T1000 (cell line): ENCODE measurements around the gene MIGA2.

Experiments used
- DNase-seq: peaks from one replicate; lab custom pipeline; 2025; ENCODE audit warnings: mixed read lengths; lab: John Stamatoyannopoulos, UW

Gene MIGA2

DNA sequence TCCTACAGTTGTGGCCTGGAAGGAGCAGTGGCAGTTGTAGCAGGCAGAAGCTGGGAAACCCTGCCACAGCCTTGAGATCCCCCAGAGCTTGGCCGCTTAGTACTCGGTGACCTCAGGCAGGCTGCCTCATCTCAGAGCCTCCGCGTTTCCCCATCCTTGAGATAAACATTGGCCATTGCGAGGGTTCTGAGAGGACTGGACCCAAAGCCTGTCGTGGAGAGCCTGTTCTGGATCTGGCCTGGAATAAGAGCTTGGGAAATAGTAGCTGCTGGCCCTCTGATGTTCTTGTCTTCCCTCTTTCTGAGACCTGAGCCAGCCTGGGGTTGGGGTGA, 1.3 kb downstream of the MIGA2 start:
- DNase-seq = no peak

DNA sequence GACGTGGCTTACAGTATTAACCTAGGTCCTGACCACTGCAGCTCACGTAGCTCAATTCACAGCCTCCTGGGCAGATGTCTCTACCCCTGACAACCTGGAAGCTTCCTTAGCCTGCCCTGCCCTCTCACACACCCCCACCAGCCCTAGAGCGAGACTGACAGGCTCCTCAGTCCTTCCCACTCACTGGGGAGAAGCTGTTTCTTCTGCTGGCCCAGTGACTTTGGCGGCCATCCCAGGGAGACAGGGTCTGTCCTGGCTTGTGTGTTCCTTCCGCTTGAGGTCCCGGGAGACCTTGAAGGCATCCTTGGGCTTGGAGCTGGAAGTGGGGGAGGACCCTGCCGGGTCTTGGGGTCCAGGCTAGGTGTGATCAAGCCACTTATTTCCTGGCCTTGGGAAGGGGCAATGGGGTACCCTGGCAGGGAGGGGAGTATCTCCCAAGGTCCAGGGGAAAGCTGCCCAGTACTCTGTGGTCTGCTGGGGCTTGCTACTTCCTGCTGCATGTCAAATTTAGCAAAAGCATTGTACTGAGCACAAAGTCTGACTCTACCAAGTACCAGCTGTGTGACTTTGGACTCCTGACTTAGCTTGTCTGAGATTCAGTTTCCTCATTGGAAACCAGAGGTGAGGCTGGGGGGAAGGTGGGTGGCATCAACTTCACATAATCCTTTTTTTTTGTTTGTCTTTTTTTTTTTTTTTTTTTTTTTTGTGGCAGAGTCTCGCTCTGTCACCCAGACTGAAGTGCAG, 1.9 kb downstream of the MIGA2 start:
- no peak for DNase-seq

DNA sequence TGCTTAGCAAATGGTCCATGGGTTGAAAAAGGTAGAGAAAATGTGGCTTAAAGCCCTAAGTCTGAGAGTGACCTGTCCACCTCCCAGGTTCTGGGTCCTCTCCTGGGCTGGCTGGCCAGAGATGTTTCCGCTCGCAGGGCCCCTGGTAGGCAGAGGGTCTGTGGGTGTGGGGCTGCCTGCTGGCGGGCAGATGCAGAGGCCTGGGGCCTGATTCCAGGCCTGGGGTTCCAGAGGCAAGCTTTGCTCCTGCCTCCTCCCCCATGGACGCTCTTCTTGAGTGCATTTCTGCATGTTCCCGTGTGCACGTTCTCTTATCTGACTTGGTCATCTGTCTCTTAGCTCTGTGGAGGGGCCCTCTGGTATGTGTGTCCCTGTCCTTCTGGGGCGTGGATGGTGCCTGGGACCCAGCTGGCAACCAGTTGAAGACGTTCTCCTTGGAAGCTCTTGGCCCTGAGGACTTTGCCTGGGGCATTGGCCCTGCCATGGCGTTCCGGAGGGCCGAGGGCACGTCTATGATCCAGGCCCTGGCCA, 3.8 kb downstream of the MIGA2 start:
- no peak for DNase-seq

DNA sequence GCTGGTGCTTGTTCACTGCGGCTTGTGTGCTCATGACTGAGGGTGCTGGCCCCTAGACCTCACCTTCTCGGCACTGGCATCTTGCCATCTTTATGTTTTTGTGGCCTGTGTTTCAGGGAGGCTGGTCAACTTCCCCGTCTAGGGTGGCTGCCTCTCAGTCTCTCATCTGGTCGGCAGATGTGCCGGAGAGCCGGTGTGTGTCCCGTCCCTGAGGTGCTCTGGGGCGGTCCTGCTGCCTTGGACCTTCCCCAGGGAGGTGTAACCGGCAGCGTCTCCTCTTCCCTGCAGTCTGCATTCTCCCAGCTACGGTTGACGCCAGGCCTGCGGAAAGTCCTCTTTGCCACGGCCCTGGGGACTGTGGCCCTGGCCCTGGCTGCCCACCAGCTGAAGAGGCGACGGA, 5.6 kb downstream of the MIGA2 start:
- no peak for DNase-seq

DNA sequence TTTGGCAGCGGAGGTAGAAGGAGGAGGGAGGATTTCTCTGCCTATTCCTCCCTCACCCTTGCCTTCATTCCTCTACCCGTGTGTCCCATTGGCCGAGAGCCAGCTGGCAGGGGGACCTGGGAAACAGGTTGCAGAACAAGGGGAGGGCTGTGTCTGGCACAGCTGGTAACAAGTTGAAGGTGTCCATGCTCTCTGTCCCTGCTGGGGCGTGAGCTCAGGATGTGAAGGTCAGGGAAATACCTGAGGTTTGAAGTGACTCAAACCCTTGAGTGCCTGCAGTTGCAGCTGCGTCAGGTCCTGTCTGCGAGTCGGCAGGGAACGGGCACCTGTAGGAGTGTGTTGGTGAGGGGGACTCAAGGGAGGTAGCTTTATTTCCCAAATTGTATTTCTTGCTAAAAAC, 16.2 kb downstream of the MIGA2 start:
- no peak for DNase-seq

DNA sequence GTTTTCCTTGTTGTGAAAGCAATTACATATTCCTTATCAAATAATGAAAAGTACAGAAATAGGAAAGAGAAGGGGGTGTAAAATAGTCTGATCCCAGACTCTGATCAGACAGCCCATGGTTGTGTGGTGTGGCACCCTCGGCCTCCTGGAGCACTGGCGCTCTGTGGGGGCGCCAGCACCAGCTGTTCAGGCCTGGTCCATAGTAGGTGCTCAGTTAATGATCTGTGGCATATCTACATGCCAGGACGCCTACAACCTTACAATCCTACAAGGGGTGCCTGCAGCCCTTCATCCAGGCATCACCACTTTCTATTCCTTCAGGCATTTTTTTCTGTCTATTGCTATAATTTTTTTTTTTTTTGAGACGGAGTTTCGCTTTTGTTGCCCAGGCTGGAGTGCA, 16.6 kb downstream of the MIGA2 start:
- no peak for DNase-seq

DNA sequence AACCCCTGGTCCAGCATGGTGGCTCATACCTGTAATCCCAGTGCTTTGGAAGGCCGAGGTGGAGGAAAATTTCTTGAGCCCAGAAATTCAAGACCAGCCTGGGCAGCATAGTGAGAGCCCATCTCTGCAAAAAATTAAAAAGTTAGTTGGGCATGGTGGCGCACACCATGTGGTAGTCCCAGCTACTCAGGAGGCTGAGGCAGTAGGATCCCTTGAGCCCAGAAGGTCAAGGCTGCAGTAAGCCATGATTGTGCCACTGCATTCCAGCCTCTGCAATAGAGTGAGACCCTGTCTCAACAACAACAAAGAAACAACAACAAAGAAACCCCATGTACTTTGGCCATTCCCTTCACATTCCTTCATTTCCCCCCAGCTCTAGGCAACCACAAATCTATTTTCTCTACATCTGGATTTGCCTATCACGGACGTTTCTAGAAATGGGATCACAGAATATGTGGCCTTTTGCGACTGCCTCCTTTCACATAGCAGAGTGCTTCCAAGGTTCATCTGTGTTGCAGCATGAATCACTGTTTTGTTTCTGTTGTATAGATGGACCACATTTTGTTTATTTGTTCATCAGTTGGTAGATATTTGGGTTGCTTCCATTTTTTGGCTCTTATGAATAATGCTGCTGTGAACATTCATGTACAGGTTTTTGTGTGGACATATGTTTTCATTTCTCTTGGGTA, 17.9 kb downstream of the MIGA2 start:
- no peak for DNase-seq

DNA sequence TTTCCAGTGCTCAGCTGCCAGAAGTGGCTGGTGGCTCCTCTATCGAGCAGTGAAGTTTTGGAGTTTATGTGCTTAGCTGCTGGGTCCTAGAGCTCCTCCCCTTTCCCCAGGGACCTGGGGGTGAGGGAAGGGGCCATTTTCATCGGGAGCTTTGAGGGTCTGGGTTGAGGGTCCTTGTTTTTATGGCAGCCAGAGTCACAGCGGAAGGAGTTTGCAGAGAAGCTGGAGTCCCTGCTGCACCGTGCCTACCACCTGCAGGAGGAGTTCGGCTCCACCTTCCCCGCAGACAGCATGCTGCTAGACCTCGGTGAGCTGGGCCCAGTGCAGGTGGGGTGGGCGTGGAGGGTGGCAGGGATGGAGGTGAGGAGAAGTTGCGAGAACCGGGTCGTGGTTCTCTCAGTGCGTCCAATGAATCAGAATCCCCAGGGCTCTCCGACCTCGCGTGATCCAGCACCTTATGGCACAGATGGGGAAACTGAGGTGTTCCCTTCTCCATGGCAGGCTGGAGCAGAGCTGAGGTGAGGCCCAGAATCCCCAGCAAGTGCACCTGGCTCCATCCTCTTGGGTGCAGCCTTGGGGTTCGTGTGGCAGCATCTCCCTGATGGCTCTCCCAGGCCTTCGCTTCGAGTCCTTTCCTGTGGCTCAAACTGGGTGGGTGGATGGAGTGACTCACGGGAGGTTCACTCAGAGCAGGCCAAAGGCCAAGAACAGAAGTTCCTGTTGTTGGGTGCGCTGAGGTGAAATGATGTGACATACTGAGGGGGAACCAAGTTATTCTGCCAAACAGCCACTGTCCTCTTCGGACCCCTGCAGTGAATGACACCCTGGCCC, 22.8 kb downstream of the MIGA2 start:
- DNase-seq = no peak

DNA sequence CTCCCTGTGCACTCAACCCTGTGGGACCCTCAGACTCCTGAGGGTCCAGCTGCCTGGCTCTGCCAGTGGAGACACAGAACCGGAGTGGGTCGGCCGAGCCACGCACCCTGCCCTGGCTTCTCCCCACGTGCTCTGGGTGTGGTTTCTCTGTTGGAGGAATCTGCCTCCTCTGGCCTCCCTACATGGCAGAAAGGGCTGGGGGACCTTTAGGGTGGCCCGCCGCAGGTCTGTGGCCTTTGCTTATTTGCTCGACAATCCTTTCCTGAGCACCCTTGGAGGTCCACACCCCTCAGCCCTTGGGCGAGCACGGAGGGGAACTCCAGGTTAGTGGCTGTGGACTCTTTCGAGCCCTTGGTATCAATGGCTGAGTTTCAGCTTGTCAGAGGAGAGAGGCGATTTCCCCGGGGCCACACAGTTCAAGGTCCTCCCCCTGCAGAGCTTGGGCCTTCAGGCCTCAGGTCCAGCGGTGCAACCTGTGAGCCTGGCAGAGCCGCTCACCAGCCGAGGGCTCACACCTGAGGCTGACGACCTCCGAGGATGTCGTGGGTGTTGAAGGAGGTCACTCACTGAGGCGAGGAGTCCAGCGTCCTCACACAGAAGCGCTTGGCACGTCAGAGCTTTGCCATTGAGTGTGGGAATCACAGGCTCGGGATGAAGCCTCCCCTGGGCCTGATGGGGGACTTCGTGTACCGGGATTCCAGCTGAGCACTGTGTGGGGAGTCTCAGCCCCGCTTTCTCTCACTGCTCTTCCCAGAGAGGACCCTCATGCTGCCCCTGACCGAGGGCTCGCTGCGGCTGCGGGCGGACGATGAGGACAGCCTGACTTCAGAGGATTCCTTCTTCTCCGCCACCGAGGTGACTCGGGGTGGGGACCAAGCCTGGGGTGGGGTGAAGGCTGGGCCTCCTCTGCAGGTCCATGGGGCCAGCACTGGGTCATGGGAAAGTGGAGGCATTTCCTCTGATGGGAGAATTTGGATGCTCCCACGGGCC, 23.7 kb downstream of the MIGA2 start:
- no peak for DNase-seq

DNA sequence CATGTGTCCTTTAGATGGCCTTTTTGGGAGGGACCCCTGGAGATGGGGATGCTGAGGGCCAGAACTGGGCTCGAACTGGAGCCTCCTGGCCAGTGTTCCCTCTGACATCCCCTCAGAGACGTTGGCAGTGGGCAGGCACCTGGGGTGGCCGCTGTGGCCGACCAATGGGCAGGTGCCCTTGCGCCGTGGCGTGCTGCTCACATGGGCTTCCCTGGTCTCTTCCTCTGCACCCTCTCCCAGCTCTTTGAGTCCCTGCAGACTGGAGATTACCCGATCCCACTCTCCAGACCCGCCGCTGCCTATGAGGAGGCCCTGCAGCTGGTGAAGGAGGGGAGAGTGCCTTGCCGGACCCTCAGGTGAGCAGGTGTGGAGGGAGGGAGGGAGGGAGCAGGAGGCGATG, 24.6 kb downstream of the MIGA2 start:
- no peak for DNase-seq

DNA sequence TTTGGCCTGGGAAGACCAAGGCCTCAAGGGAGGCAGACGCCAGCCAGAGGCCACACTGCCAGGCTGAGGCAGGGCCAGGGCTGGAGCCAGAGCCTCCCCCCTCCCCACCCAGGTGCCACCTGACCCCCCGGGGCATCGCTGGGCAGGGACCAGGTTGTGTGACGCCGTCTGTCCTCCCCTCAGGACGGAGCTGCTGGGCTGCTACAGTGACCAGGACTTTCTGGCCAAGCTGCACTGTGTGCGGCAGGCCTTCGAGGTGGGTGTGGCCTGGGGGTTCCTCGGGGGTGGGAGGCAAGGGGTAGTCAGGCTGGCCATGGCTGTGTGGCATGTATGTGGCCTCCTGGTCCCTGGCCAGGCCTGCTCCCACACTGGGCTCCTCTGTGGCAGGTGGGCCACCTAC, 26.6 kb downstream of the MIGA2 start:
- no peak for DNase-seq

DNA sequence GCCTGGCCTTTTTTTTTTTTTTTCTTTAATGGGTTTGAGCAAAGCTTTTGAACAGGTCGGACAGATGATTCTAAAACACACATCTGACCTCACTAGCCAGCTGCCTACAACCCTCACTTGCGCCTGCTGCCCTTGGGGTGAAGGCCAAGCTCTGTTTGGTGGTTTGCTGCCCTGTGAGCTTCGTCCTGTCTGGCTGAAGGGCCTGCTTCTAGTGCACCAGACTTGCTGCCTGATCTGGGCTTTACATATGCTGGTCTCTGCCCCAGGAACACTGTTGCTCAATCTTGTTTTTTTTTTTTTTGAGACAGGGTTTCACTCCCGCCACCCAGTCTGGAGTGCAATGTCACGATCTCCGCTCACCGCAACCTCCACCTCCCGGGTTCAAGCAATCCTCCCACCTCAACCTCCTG, 28.1 kb downstream of the MIGA2 start:
- DNase-seq = no peak

DNA sequence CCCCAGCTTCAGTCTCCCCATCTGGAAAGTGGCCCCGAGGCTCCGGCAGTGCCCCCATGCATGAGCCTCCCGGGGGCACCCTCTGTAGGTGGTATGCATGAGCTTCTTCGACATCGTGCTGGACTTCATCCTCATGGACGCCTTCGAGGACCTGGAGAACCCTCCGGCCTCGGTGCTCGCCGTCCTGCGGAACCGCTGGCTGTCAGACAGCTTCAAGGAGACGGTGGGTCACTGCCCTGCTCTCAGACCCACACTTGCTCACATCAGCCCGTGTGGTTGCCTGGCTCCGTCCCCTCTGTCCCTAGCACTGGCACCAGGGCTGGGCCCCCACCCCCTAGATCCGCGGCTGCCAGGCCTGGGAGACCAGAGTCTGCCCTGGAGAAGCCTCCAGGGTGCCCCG, 31.7 kb downstream of the MIGA2 start:
- DNase-seq = no peak

DNA sequence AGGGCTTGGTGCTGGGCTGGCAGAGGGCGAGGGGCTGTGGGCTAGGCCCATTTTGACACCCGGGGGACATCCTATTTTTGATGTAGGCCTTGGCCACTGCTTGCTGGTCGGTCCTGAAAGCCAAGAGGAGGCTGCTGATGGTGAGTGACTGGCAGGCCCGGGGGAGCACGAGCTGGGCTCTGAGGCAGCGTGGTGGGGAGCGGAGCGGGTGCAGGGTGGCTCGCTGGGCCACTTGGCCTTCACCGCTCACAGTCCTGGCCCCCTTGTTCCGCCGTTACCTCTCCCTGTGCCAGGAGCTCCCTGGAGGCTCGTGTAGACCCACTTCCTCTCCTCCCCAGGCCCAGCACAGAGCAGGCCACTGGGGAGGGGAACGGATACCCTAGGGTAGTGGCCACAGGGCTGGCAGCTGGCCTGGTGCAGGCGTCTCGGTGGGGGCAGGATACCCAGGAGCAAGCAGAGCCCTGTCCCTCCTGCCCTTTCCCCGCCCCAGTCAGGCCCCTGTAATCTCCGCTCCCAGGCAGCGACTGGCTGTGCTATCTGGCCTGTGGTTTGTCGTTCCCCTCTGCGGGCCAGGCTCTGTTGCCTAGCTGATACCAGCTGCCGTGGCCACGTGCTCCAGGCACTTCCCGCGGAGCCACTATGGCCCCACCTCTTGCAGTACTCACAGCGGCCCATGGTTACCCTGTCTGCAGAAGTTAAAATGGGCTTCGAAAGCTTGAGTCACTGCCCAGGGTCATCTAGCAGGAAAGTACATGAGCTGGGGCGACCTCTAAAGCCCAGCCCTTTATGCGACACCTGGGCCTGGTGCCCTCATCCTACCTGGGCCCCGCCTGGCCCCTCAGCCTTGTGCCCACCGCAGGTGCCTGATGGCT, 32.8 kb downstream of the MIGA2 start:
- DNase-seq = no peak

DNA sequence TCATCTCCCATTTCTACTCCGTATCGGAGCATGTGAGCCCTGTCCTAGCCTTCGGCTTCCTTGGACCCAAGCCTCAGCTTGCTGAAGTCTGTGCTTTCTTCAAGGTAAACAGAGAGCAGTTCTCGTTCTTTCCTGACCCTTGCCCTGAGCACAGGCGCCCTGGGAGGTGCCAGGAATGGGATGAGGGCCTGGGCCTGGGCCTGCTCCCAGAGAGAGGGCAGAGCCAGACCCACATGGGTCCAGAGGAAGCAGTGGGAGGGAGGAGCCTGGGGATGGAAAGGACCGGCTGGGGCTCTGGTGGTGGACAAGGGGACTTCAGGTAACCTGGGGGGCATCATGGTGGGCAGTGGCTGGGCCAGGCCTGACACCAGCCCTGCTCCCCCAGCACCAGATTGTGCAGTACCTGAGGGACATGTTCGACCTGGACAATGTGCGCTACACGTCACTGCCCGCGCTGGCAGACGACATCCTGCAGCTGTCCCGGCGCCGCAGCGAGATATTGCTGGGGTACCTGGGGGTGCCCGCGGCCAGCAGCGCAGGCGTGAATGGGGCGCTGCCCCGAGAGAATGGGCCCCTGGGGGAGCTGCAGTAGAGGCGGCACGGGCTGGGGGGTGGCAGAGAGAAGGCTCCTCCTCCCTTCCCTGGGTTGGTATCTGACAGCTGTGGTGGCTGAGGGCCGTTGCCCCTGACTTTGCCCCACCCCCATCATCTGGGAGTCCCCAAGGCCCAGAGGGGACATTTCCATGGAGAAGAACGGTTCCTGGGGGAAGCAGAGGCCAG, 33.6 kb downstream of the MIGA2 start:
- DNase-seq = no peak

DNA sequence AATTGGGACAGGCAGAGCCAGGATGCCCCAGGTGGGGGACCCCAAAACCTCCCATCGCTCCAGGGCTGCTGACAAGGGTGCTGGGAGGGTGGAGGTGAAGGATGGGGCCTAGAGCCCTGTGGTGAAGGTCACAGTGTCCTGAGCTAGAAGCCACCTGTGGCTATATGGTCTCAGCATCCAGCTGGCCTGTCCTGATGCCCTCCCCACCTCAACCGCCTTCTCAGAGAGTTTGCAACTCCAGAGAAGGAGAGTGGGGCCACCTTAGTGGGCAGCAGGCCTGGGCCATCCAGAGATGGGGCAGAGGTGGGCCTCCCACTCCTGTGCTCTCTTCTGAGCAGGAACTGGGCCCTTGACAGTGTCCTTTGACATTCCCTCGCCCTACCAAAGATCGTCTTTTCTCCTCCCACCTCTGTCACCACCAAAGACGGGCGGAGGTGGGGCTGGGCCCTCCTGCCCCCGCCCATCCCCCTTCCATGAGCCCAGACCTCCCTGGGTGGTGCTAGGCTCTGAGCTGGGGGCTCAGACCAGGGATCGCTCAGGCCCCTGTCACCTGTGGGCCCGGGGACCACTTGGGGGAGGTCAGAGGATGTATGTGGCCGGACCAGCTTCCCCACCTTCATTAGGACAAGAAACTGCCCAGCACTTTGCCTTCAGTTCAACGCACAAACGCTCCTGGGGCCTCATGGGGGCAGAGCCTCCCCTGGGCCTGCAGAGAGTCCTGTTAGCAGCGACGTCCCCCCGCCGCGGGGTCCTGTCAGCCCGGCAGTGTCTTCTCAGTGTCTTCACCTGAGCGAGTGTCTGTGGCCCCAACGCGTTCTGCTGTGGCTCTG, 34.5 kb downstream of the MIGA2 start:
- DNase-seq = no peak

DNA sequence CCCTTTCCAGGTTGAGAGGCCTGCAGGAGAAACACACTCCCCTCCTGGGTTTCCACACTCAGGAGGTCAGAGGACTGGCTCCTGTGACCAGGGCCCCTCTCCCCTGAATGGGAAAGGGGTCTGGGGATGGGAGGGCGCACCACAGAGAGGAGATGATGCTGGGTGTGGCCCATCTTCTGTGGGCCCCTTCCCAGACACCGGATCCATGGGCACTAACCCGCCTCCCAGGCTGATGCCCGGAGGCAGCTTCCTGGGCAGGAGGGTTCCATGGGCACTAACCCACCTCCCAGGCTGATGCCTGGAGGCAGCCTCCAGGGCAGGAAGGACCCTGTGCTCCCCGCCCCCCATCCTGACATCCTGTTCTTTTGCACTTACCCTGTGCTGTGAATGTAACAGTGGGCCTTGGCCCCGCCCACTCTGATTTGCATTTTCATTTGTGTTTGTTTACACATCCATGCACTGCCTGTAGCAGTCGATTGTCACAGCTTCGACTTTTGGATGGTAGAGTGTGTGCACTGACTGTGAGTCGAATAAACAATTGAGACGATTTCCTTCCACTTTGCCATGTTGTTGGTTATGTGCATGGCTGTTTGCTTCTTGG, 35.2 kb downstream of the MIGA2 start:
- no peak for DNase-seq

DNA sequence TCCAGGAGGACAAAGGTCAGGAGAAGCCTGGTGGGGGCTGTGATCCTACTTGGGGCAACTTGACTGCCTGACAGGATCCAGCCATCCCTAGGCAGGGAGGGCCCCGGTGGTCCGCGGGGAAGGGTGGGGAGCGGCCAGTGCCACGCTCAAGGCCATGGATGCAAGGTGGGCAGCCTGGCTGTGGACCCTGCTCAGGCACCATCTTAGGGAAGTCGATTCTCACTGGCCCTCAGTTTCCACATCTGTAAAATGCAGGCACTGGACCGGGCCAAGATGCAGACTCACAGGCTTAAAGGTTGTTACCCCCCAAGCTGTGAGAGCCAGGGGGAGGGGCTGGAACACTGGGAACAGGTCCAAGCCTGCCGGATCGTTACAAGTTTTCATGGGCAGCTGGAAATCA, 35.7 kb downstream of the MIGA2 start:
- DNase-seq = no peak

DNA sequence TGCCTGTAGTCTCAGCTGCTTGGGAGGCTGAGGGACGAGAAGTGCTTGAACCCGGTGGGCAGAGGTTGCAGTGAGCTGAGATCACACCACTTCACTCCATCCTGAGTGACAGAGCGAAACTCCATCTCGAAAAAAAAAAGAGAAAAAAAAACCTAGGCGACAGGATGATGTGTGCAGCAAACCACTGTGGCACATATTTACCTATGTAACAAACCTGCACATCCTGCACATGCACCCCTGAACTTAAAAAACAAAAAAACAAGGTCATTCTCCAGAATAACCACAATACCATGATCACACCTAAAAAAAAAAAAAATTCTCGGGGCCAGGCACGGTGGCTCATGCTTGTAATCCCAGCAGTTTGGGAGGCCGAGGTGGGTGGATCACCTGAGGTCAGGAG, 37.0 kb downstream of the MIGA2 start:
- DNase-seq = no peak
